Measurements from ENCODE around the gene UNG. TPM values are rescaled to one million over a fixed set of nuclear protein-coding genes. Genes with fewer than 3 reads are reported as not detected.
A peak's percentile ranks its signal among the peaks of the same experiment; 100 is the strongest.
"Not testable (repeated sequence)": the region's sequence is repeated elsewhere in the genome, so short reads cannot be mapped to it uniquely, and the experiment has no call there.

The UNG gene
- total RNA-seq (2014; rRNA removed; shearing (Covaris generic); ENCODE audit: low replicate concordance) = 67.5 and 80.9 TPM in 2 replicates

DNA sequence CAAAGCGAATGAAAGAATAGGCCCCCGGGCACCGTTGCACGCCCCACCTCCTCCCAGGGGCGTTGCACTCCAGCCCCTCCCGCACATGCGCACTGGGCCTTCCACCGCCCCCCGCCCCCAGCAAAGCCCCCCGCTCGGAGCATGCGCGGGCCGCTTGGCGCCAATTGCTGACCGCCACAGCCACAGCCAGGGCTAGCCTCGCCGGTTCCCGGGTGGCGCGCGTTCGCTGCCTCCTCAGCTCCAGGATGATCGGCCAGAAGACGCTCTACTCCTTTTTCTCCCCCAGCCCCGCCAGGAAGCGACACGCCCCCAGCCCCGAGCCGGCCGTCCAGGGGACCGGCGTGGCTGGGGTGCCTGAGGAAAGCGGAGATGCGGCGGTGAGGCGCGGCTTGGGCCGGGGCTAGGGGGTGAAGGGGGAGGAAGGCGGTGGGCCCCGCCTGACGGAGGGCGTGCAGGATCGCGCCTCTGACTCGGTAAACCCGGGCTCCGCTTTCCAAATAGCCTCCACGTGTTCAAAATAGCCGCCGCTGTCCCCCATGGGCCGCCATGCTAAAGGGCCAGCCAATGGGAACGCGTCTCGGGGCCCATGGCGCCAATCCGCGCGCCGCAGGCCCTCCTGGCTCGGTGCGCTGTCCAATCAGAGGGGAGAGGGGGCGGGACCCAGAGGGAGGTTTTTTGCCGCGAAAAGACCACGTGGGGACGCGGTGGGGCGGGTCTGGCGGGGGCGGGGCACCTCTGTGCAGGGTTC lies at the start of gene UNG:
Gene UNG (plus strand): TSS at position 163 of the 748 bp plus-strand sequence. CDS start 83 bp downstream, at position 246.
- H3K27me3 ChIP-seq = no peaks in the 10 kb centered on the region
- H3K4me3 ChIP-seq = peak within 1 kb of the TSS; percentile 90
- peak; percentile 95 for DNase-seq
- no peaks in the 10 kb centered on the region for H3K9me3 ChIP-seq
- peaks cover 39% of the 10 kb centered on the region for H3K36me3 ChIP-seq

- not testable (repeated sequence) for DNase-seq, H3K4me3 ChIP-seq, H3K36me3 ChIP-seq, H3K27me3 ChIP-seq, H3K9me3 ChIP-seq
These were observed 48.7 kb upstream of the UNG start for GRCh38 chr12:109048706-109049105.

- not testable (repeated sequence) for DNase-seq, H3K36me3 ChIP-seq, H3K9me3 ChIP-seq, H3K27me3 ChIP-seq, H3K4me3 ChIP-seq
These were observed 47.6 kb upstream of the UNG start for GRCh38 chr12:109049794-109050193.

GRCh38 chr12:109052097-109052413 lies 45.3 kb upstream of the UNG start:
- H3K27me3 ChIP-seq = no peaks in the 10 kb centered on the region

GRCh38 chr12:109052414-109053323 lies 44.7 kb upstream of the UNG start, which contains the start of gene USP30:
TSS of gene USP30 (plus strand) at chr12:109052576. CDS start at chr12:109052679, 103 bp downstream.
- H3K36me3 ChIP-seq = peaks cover 8% of the 10 kb centered on the region
- no peaks in the 10 kb centered on the region for H3K9me3 ChIP-seq
- H3K4me3 ChIP-seq = peak within 1 kb of the TSS; percentile 99
- no peaks in the 10 kb centered on the region for H3K27me3 ChIP-seq
- peak; percentile 77 for DNase-seq

More at GRCh38 chr12:109052097-109052413, 45.3 kb upstream of the UNG start:
- no peak for DNase-seq
- Histone ChIP-seq H3K4me3 (peak overlapping the region; percentile 99), H3K36me3 (peaks cover 5% of the 10 kb centered on the region; the same call in 1 of the 2 replicates), H3K9me3 (no peaks in the 10 kb centered on the region)

DNA sequence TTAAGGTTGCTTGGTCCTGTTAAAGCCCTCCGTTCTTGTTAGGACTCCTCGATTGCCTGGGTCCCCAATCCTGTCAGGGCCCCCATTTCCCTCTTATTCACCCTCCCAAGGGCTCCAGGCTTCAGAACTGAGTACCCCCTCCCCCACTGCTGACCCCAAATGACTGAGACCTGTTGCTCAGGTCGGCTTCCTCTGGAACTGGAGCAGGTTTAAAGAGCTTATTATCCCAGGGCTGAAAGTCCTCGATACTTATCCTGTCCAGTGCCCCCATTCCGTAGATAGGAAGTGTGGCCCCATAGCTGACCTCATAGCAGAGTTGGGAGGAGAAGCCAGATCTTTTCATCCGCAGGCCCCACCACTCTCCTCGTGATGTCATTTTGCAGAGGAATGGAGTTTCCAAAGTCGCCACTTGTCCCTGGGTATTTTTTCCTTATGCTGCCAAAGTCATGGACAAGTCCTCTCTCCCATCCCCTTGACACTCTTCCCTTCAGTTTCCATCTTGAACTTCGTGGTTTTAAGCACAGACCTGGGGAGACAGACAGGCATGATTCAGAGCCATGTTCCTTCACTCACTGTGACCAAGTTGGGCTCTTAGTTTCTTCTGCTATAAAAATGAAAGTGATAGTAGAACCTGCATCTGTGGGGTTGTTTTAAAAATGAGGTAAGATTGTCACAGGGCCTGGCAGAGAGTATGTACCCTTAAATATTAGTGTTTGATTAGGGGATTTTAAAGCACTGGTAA lies 43.8 kb upstream of the UNG start:
- Histone ChIP-seq H3K36me3 (peaks cover 13% of the 10 kb centered on the region), H3K27me3 (no peaks in the 10 kb centered on the region), H3K4me3 (peak overlapping the region; percentile 99), H3K9me3 (no peaks in the 10 kb centered on the region)
- no peak for DNase-seq

GRCh38 chr12:109054124-109054513 lies 43.3 kb upstream of the UNG start:
- not testable (repeated sequence) for H3K4me3 ChIP-seq, DNase-seq
- H3K36me3 ChIP-seq = peaks cover 15% of the 10 kb centered on the region

GRCh38 chr12:109054520-109054919 lies 42.9 kb upstream of the UNG start:
- Histone ChIP-seq H3K27me3 (no peaks in the 10 kb centered on the region), H3K4me3 (no peak overlapping the region), H3K9me3 (no peaks in the 10 kb centered on the region), H3K36me3 (peaks cover 15% of the 10 kb centered on the region)
- no peak for DNase-seq

More at GRCh38 chr12:109054124-109054513, 43.3 kb upstream of the UNG start:
- not testable (repeated sequence) for H3K9me3 ChIP-seq, H3K27me3 ChIP-seq

- H3K27me3 ChIP-seq = no peaks in the 10 kb centered on the region
- no peaks in the 10 kb centered on the region for H3K9me3 ChIP-seq
- no peak for DNase-seq
- no peak overlapping the region for H3K4me3 ChIP-seq
- H3K36me3 ChIP-seq = peaks cover 18% of the 10 kb centered on the region
These were observed 40.5 kb upstream of the UNG start for GRCh38 chr12:109056891-109057290.

DNA sequence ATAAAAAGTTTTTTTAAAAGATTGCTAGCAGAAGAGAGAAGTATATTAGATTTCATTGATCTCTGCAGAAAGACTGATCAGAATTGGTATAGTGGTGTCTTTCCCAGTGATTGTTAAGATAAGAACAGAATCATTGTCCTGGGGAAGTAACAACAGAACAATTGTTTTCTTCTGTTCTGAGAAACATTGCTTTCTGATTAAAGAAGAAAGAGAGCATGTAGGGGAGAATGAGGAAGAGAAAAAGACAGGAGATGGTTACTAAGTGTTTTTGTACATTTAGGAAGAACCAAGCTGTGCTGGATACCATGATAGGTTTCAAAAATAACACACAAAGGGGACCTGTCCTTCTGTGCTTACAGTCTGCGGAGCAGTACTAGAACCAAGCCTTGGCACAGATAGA lies 40.0 kb upstream of the UNG start:
- Histone ChIP-seq H3K27me3 (no peaks in the 10 kb centered on the region), H3K9me3 (no peaks in the 10 kb centered on the region), H3K4me3 (no peak overlapping the region), H3K36me3 (peaks cover 18% of the 10 kb centered on the region)
- DNase-seq = no peak

DNA sequence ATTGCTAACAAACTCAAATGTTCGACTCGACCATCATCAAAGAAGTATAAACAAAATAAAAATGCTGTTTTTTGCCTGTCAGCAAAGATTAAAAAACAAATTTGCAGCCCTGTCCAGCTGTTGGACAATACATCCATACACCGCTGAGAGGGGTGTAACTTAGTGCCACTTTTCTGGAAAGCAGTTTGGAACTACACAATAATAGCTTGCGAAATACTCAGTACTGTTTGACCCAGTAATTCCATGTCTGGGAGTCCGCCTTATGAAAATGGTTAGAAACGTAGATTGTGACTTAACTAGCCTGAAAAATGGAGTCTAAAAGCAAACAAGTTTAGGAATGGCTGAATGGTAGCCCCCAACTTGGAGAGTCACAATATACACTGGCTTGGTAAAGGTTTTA lies 38.6 kb upstream of the UNG start:
- no peak for DNase-seq

GRCh38 chr12:109064143-109064542 lies 33.3 kb upstream of the UNG start:
- DNase-seq = no peak
- Histone ChIP-seq H3K27me3 (no peaks in the 10 kb centered on the region), H3K9me3 (no peaks in the 10 kb centered on the region), H3K36me3 (peaks cover 8% of the 10 kb centered on the region), H3K4me3 (no peak overlapping the region)

More for the DNA sequence above, 38.6 kb upstream of the UNG start:
- H3K9me3 ChIP-seq = no peaks in the 10 kb centered on the region
- H3K27me3 ChIP-seq = no peaks in the 10 kb centered on the region
- H3K36me3 ChIP-seq = peaks cover 18% of the 10 kb centered on the region
- no peak overlapping the region for H3K4me3 ChIP-seq

DNA sequence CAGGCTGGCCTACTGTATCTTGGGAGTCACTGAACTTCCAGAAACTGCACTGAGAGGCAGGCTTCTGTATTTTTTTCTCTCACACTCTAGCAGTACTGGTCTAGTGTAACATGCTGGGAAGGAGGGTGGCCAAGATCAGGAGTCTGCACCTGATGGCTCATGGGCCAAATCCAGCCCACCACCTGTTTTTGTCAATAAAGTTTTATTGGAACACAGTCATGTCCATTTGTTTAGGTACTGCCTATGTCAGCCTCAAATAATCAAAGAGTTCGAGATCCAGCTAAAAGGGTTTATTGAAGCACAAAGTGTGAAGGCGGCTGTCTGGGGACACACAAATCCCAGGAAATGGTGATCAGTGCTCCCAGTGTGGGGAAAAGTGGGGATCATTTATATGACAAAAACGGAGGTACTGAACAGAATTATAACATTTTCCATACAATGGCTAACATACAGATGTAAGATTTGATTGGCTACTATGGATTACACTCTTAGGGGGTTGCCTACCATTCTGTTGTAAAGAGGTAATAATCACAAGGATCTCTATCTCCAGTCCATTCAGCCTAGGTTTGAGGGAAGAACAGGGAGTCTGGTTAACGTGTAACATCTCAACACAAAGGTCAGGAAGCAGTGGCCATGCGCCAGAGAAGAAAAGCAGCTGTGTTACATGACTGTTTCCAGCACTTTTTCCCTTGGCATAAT lies 32.1 kb upstream of the UNG start:
- Histone ChIP-seq H3K9me3 (no peaks in the 10 kb centered on the region), H3K4me3 (no peak overlapping the region), H3K36me3 (peaks cover 5% of the 10 kb centered on the region; the same call in 1 of the 2 replicates), H3K27me3 (no peaks in the 10 kb centered on the region)
- no peak for DNase-seq

GRCh38 chr12:109065853-109066193 lies 31.6 kb upstream of the UNG start:
- no peaks in the 10 kb centered on the region for H3K27me3 ChIP-seq

DNA sequence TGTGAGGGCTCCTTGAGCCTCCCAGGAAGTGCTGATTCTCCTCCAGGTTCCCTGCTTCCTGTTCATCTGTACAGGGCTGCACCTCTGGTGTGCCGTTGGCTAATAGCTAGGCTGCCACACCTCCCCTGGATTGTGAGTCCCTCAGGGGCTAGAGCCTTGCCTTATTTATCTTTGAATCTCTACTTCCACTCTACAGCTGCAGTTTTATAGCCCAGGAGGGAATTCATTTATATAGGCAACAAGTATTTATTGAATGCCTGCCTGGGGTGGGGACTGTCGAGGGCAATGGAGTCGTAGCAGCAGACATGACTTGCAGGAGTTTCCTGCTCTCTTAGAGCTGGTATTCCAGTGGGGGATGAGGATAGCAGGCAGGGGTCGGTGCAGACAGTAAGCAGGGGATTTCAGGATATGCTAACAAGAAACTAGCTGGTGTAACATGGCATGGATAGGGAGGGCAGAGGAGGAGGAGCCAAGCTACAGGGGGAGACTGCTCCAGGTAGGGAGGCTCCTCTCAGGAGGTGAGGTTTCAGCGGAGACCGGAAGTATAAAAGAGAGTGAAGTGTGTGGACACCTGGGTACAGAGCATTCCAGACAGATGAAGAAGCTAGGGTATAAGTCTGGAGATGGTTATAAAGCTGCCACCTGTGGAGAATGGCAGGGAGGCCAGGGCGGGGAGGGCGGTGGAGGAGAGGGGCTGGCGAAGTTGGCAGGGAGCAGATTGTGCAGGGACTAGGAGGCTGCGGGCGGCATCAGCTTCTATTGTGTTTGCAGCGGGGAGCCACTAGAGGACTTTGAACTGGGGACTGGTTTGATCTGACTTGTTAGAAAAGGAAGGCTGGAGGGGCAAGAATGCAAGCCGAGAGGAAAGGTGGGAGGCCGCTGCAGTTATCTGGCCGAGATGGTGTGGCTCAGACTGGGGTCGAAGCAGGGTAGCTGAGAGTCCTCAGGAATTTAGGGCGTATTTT lies 27.8 kb upstream of the UNG start:
- H3K27me3 ChIP-seq = no peaks in the 10 kb centered on the region
- DNase-seq = no peak
- H3K36me3 ChIP-seq = peaks cover 22% of the 10 kb centered on the region
- H3K4me3 ChIP-seq = no peak overlapping the region
- H3K9me3 ChIP-seq = no peaks in the 10 kb centered on the region

More at GRCh38 chr12:109065853-109066193, 31.6 kb upstream of the UNG start:
- Histone ChIP-seq H3K9me3 (no peaks in the 10 kb centered on the region), H3K36me3 (peaks cover 5% of the 10 kb centered on the region; the same call in 1 of the 2 replicates), H3K4me3 (no peak overlapping the region)
- DNase-seq = no peak
